ENCODE data around the gene CXCL6.

GRCh38 chr4:73801692-73802091, 34.8 kb upstream of the CXCL6 start:
- TF ChIP-seq CTCF (conservative IDR thresholded peaks at IDR 0.05; ENCODE audit: low read depth, low read length) (no peak), EZH2 (IDR thresholded peaks at IDR 0.05; ENCODE audit: low read length, unreplicated experiment) (no peak), EZH2phosphoT487 (IDR thresholded peaks at IDR 0.05; ENCODE audit: borderline replicate concordance, low read length) (no peak)

Measured in PC-3 (cell line).